GM12892 (cell line): Measurements from ENCODE around the gene MAEA.

ENCODE experiments used
- DNase-seq: peaks from one replicate; pipeline ENCODE4 v3.0.0; 2011; ENCODE audit not compliant: insufficient read length
- FAIRE-seq: peaks from 2 replicates; lab custom pipeline; 2011; peaks lifted over from hg19 to GRCh38; lab: Jason Lieb, UNC
- POLR2A ChIP-seq: IDR thresholded peaks from 2 replicates; pipeline ENCODE4 v1.6.1; 2011; ENCODE audit warnings: low read depth, low read length, control low read depth
- POLR2AphosphoS5 ChIP-seq: IDR thresholded peaks from 2 replicates; pipeline ENCODE4 v1.6.1; 2011; ENCODE audit warnings: low read depth, low read length, control low read depth
- TAF1 ChIP-seq: IDR thresholded peaks from 2 replicates; pipeline ENCODE4 v1.6.1; 2011; ENCODE audit warnings: low read depth, mild to moderate bottlenecking, control low read depth, low read length, borderline replicate concordance

The MAEA gene

GRCh38 chr4:1245481-1246051, 44.1 kb upstream of the MAEA start:
- TF ChIP-seq POLR2AphosphoS5 (no peak), POLR2A (no peak), TAF1 (no peak)
- FAIRE-seq (no peak), DNase-seq (no peak)

- TF ChIP-seq POLR2AphosphoS5: no peak
- no peak for TF ChIP-seq TAF1
- TF ChIP-seq POLR2A: no peak
- FAIRE-seq (peak; percentile 84), DNase-seq (peak; percentile 39)
These were observed 43.4 kb upstream of the MAEA start for GRCh38 chr4:1246111-1246881.

- FAIRE-seq (peak; percentile 81), DNase-seq (peak; percentile 50)
- TF ChIP-seq TAF1 (no peak), POLR2AphosphoS5 (0 out of 2 replicates have a peak, but pooled peaks have one; percentile 2)
These were observed 42.5 kb upstream of the MAEA start for GRCh38 chr4:1246901-1247863.

- DNase-seq: no peak
- no peak for TF ChIP-seq POLR2AphosphoS5
- no peak for FAIRE-seq
These were observed 41.8 kb upstream of the MAEA start for GRCh38 chr4:1247864-1248244.

DNA sequence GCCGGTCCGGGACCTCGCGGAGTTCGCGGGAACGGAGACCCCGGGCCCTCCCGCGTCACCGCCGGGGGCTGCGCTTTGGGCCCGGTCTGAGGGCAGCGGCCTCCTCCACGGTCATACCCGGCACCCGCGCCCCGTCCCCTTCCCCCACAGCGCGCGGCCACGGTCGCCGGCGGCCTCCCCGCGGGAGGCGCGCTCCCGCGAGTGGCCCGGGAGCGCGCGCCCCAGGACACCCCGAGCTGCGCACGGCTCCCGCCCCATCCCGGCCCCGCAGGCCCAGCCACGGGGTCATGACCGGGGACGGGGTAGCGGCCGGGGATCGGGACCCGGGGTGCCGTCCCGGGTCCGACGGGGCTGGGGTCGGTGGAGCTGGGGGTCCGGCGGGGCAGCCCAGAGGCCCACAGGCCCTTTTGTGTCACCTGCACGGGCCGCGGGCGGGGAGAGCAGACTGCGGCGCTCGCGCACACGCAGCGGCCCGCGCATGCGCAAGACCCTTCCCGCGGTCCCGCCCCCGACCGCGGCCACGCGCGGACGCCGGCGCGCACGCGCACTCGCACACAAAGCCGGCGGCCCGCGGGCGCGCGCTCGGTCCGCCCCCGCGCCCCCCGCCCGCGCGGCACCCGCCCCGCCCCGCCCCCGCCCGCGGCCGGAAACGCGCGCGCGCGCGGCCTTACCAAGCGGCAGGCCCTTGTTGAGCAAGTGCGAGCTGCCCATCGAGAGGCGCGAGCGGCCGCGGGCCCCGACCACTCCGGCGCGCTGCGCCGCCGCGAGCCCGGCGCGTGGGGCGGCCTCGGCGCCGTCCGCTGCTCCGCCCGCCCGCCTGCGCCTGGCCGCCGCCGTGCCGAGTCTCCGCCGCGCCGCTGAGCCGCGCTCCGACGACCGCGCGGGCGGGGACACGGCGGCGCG, 41.2 kb upstream of the MAEA start, which contains the start of gene CTBP1:
CTBP1 (minus strand) TSS at position 886 of the 903 bp plus-strand sequence. CDS start 7,799 bp downstream, outside the sequence.
- peak; percentile 99 for FAIRE-seq
- peak; percentile 74; the same call in 1 of the 2 replicates for TF ChIP-seq POLR2A
- peak; percentile 9; the same call in 1 of the 2 replicates for TF ChIP-seq TAF1
- peak; percentile 61; the same call in 1 of the 2 replicates for TF ChIP-seq POLR2AphosphoS5
- DNase-seq: peak; percentile 92

DNA sequence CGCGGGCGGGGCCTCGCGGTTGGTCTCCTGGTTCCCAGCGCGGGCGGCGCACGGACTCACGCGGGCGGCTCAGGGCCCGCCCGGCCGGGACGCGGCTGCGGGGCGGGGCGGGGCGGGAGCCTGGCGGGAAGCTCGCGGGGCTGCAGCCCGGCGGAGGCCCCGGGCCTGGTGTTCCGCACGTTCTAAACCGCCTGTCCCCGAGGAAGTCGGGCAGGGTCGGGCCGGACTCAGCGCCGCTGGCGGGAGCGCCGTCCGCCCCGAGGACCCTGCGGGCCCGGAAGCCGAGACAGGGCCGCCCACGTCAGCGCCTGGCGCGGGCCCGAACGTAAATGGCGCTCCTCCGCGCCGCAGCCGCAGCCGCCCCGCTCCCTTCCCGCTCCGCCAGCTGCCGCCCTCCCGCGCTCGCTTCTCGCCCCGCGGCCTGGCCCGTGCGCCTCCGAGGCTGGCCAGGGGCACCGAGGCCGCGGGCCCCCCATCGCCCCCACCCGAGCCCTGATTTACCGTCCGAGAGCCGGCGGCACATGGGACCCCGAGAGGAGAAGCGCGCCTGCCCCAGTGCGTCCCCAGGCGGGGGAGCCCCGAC, 40.5 kb upstream of the MAEA start:
- peak; percentile 74; the same call in 1 of the 2 replicates for TF ChIP-seq POLR2A
- peak; percentile 48 for TF ChIP-seq TAF1
- 0 out of 2 replicates have a peak, but pooled peaks have one; percentile 6 for TF ChIP-seq POLR2AphosphoS5

DNA sequence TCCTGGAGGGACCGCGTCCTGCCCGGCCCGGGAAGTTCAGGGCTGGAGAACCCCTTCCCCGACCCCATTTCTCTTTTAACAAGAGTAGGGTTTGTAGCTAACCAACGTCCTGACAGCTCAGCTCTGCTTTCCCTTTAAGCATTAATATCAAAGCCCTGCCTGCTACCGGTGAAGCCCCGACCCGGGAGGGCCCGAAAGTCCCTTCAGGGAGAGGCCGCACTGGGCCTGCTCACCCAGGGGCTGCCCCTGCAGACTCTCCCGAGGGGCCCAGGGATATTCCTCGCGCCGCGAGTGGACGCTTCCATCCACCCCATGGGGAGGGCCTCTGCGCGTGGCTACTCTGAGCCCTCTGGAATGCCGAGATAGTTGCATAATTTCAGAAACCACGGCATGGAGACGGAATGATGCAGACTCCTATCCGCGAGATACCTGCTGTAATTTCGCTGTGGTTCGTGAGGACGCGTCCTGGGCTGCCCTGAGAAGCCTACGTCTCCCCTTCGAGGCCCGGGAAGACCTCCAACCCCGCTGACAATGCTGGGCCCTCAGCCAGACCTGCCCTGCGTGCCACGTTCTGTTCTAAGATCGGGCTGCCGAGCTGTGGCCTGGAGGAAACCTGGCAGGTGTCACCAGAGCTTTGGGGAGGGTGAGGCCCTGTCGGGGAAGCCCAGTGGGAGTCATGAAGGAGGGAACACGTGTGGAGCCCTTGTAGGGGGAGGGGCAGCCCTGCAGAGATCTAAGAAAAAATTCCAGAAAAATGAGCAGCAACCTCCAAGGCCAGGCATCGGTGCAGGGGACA, 39.8 kb upstream of the MAEA start:
- TF ChIP-seq POLR2AphosphoS5 (peak; percentile 50; the same call in 1 of the 2 replicates), TAF1 (no peak; the same call in 1 of the 2 replicates), POLR2A (no peak)
- FAIRE-seq: no peak
- peak; percentile 66 for DNase-seq

More for the DNA sequence above, 40.5 kb upstream of the MAEA start:
- DNase-seq (peak; percentile 81), FAIRE-seq (no peak)

GRCh38 chr4:1250527-1250812, 39.2 kb upstream of the MAEA start:
- FAIRE-seq (no peak), DNase-seq (no peak)
- no peak for TF ChIP-seq POLR2AphosphoS5
- TF ChIP-seq POLR2A: 0 out of 2 replicates have a peak, but pooled peaks have one; percentile 15

- no peak for FAIRE-seq
- TF ChIP-seq POLR2A (0 out of 2 replicates have a peak, but pooled peaks have one; percentile 10), POLR2AphosphoS5 (no peak; the same call in 1 of the 2 replicates), TAF1 (no peak)
These were observed 38.5 kb upstream of the MAEA start for GRCh38 chr4:1250921-1251772.

More at GRCh38 chr4:1250921-1251772, 38.5 kb upstream of the MAEA start:
- no peak for DNase-seq
